MM.1S (cell line): Measurements from ENCODE around the gene KCNQ1.

Experiments
- CTCF ChIP-seq: fragments of 300-600 bp; sonication (generic); IDR thresholded peaks from 2 replicates; pipeline ENCODE4 v1.5.1; 2016; ENCODE audit warnings: antibody characterized with exemption, low read length, mixed read lengths
- EZH2phosphoT487 ChIP-seq: fragments of 300-600 bp; sonication (generic); IDR thresholded peaks from 2 replicates; pipeline ENCODE4 v1.6.1; 2018; ENCODE audit warnings: antibody characterized with exemption, low read length

- TF ChIP-seq CTCF = no peak
- TF ChIP-seq EZH2phosphoT487 = no peak
Observed at GRCh38 chr11:2807801-2808241, 363.0 kb downstream of the KCNQ1 start.
